Uterus (tissue), 2 donors: ENCODE data around the gene NXPE3.

Experiments
- POLR2A ChIP-seq, 2 donors: fragments of 450-650 bp; IDR thresholded peaks; one replicate each; pipeline ENCODE4 v1.6.1; 2016; ENCODE audit warnings: antibody characterized with exemption in 2 of 2, mild to moderate bottlenecking in 1 of 2, moderate library complexity in 1 of 2
- TF ChIP-seq, protein P1 (sequence below), 4 experiments: fragments of 200-600 bp in 2 of 4; fragments of 450-650 bp in 2 of 4; sonication (generic) in 2 of 4; IDR thresholded peaks; one replicate each; pipeline ENCODE4 v1.5.1; 2016 to 2019; ENCODE audit warnings: antibody characterized with exemption in 4 of 4, mild to moderate bottlenecking in 2 of 4, moderate library complexity in 1 of 4

DNA sequence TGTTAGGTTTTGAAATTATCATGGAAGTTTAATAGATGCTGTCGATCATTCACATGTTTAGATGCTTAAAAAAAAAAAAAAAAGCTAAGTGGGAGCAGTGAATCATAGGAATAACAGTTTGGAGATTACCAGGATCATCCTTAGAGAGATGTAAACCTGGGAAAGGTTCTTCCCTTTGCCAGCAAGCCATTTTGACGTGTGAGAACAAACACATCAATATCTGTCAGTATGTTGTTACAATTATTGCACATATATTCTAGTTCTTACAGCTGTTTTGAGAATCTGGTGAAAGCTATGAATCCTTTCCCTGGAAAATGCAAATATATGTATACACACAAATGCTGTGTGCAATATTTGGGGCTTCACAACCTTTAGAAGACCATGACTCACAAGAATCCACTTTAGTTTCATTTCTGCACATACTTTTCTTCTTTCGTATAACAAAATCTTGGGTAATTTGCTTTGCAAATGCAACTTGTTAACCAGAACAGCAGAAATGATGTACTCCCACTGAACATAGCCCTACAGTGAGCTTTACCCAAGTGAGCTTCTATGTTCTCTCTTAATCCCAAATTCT is 82.3 kb downstream of the NXPE3 start:
- TF ChIP-seq, protein P1, sequence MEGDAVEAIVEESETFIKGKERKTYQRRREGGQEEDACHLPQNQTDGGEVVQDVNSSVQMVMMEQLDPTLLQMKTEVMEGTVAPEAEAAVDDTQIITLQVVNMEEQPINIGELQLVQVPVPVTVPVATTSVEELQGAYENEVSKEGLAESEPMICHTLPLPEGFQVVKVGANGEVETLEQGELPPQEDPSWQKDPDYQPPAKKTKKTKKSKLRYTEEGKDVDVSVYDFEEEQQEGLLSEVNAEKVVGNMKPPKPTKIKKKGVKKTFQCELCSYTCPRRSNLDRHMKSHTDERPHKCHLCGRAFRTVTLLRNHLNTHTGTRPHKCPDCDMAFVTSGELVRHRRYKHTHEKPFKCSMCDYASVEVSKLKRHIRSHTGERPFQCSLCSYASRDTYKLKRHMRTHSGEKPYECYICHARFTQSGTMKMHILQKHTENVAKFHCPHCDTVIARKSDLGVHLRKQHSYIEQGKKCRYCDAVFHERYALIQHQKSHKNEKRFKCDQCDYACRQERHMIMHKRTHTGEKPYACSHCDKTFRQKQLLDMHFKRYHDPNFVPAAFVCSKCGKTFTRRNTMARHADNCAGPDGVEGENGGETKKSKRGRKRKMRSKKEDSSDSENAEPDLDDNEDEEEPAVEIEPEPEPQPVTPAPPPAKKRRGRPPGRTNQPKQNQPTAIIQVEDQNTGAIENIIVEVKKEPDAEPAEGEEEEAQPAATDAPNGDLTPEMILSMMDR (IDR thresholded peaks at IDR 0.05) = no peak
- no peak for TF ChIP-seq POLR2A (IDR thresholded peaks at IDR 0.05)
